CD4-positive, CD25-positive, alpha-beta regulatory T cell (primary cell): ENCODE measurements around the gene FAM229B. TPM values are rescaled to one million over a fixed set of nuclear protein-coding genes. Genes with fewer than 3 reads are reported as not detected.

ENCODE experiments used
- ATAC-seq, 2 donors: fragments of 150-1000 bp; cut with Tn5 transposase; one replicate each; pipeline ENCODE4 v1.10.0; 2021; ENCODE audit warnings: low read depth in 2 of 2, moderate number of reproducible peaks in 2 of 2, moderate library complexity in 1 of 2
- DNase-seq, 3 donors: peaks; one replicate each; pipeline versions ENCODE4 v3.0.0 to v3.0.0-alpha.2; 2012 to 2022; ENCODE audit warnings: mixed read lengths in 1 of 3
- H3K27ac ChIP-seq: one replicate; pipeline ENCODE4 v1.7.0; 2013; ENCODE audit warnings: mild to moderate bottlenecking, low read length; ENCODE audit not compliant: insufficient read depth, poor library complexity, severe bottlenecking
- H3K27me3 ChIP-seq: one replicate; pipeline ENCODE4 v1.7.0; 2013; ENCODE audit warnings: low read length; ENCODE audit not compliant: control insufficient read depth, insufficient read depth
- H3K36me3 ChIP-seq: one replicate; pipeline ENCODE4 v1.7.0; 2013; ENCODE audit warnings: mild to moderate bottlenecking, low read length, moderate library complexity; ENCODE audit not compliant: control insufficient read depth, insufficient read depth
- H3K4me1 ChIP-seq: 2 replicates; pipeline ENCODE4 v1.7.0; 2013; ENCODE audit warnings: mild to moderate bottlenecking, low read length; ENCODE audit not compliant: insufficient read depth, control insufficient read depth, poor library complexity, severe bottlenecking
- H3K4me3 ChIP-seq: one replicate; pipeline ENCODE4 v1.7.0; 2013; ENCODE audit warnings: low read depth, mild to moderate bottlenecking, low read length, moderate library complexity
- H3K9me3 ChIP-seq, 2 experiments: 1 replicate in 1 of 2; 2 replicates in 1 of 2; pipeline ENCODE4 v1.7.0; 2013; ENCODE audit warnings: low read length in 2 of 2, mild to moderate bottlenecking in 1 of 2, moderate library complexity in 1 of 2; ENCODE audit not compliant: control insufficient read depth in 2 of 2
- H3K27ac Mint-ChIP-seq, 3 donors: one replicate each; pipeline ENCODE4 v1.8.0; 2020 to 2022; ENCODE audit warnings: mild to moderate bottlenecking in 3 of 3, mixed read lengths in 3 of 3, moderate library complexity in 2 of 3
- H3K27me3 Mint-ChIP-seq: one replicate; pipeline ENCODE4 v1.8.0; 2022; ENCODE audit warnings: mild to moderate bottlenecking, mixed read lengths
- H3K36me3 Mint-ChIP-seq: one replicate; pipeline ENCODE4 v1.8.0; 2020; ENCODE audit warnings: mixed read lengths
- H3K4me1 Mint-ChIP-seq, 4 donors: one replicate each; pipeline ENCODE4 v1.8.0; 2020 to 2022; ENCODE audit warnings: mixed read lengths in 4 of 4, mild to moderate bottlenecking in 1 of 4
- H3K4me3 Mint-ChIP-seq, 4 donors: one replicate each; pipeline ENCODE4 v1.8.0; 2020 to 2022; ENCODE audit warnings: mild to moderate bottlenecking in 4 of 4, mixed read lengths in 4 of 4, moderate library complexity in 3 of 4
- H3K9me3 Mint-ChIP-seq, 7 donors: one replicate each; pipeline ENCODE4 v1.8.0; 2020 to 2022; ENCODE audit warnings: mixed read lengths in 7 of 7, mild to moderate bottlenecking in 3 of 7, moderate library complexity in 2 of 7
- polyA plus RNA-seq, 4 donors: library from polyadenylated mRNA; unstranded; fragments of 300-500 nt; fragmentation: Illumina TruSeq; gene quantifications; one replicate each; pipeline ENCODE4 v1.2.3, GENCODE V29; 2021
- total RNA-seq: library from RNA; stranded (reverse); gene quantifications from one replicate; pipeline ENCODE4 v1.2.3, GENCODE V29; 2022

FAM229B gene
- total and polyA plus RNA-seq, 5 donors from 2014 or later: 0.49 to 5.2 (median 3.8) TPM

- H3K27me3 Mint-ChIP-seq: peaks cover 56% of the 10 kb centered on the region
- H3K36me3 ChIP-seq: no peaks in the 10 kb centered on the region
- no peaks in the 10 kb centered on the region for H3K9me3 Mint-ChIP-seq
- peaks cover 6% of the 10 kb centered on the region for H3K27me3 ChIP-seq
- no peak overlapping the region for H3K4me3 ChIP-seq
- H3K36me3 Mint-ChIP-seq: no peaks in the 10 kb centered on the region
- ATAC-seq (no peak), DNase-seq (no peak)
- H3K27ac ChIP-seq: no peak overlapping the region
- H3K9me3 ChIP-seq: no peaks in the 10 kb centered on the region
- H3K4me1 Mint-ChIP-seq: peaks cover 0 to 2% (median 0%) of the 10 kb centered on the region in 4 donors
- no peaks in the 10 kb centered on the region for H3K4me1 ChIP-seq
- no peak overlapping the region for H3K4me3 Mint-ChIP-seq
- no peak overlapping the region for H3K27ac Mint-ChIP-seq
These were observed 60.7 kb downstream of the FAM229B start for GRCh38 chr6:112148103-112148502.

DNA sequence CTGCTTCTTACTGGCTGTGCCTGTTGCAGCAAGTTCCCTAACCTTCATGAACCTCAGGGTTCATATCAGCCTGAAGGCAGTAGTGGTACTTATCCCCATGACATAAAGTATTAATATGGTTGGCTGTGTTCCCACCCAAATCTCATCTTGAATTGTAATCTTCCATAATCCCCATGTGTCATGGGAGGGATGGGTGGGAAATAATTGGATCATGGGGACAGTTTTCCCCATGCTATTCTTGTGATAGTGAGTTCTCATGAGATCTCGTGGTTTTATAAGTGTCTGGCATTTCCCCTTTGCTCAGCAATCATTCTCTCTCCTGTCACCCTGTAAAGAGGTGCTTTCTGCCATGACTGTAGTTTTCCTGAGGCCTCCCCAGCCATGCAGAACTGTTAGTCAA, 61.8 kb downstream of the FAM229B start:
- Histone ChIP-seq H3K9me3 (no peaks in the 10 kb centered on the region), H3K27me3 (peaks cover 6% of the 10 kb centered on the region), H3K4me1 (no peaks in the 10 kb centered on the region), H3K4me3 (no peak overlapping the region), H3K27ac (no peak overlapping the region), H3K36me3 (no peaks in the 10 kb centered on the region)
- Mint-ChIP-seq H3K4me3 (no peak overlapping the region), H3K27ac (no peak overlapping the region), H3K36me3 (no peaks in the 10 kb centered on the region), H3K4me1 (no peaks in the 10 kb centered on the region), H3K27me3 (peaks cover 54% of the 10 kb centered on the region), H3K9me3 (no peaks in the 10 kb centered on the region)
- DNase-seq: no peak
- no peak for ATAC-seq

GRCh38 chr6:112149719-112150263, 62.4 kb downstream of the FAM229B start:
- H3K27me3 Mint-ChIP-seq: peaks cover 60% of the 10 kb centered on the region
- peaks cover 6% of the 10 kb centered on the region for H3K27me3 ChIP-seq
- no peaks in the 10 kb centered on the region for H3K9me3 Mint-ChIP-seq
- no peaks in the 10 kb centered on the region for H3K36me3 ChIP-seq
- no peaks in the 10 kb centered on the region for H3K4me1 Mint-ChIP-seq
- DNase-seq: no peak
- no peak overlapping the region for H3K27ac ChIP-seq
- no peaks in the 10 kb centered on the region for H3K4me1 ChIP-seq
- no peaks in the 10 kb centered on the region for H3K9me3 ChIP-seq
- no peaks in the 10 kb centered on the region for H3K36me3 Mint-ChIP-seq
- H3K27ac Mint-ChIP-seq: no peak overlapping the region
- no peak for ATAC-seq
- no peak overlapping the region for H3K4me3 ChIP-seq
- H3K4me3 Mint-ChIP-seq: no peak overlapping the region

GRCh38 chr6:112150363-112150762, 63.0 kb downstream of the FAM229B start:
- H3K27me3 Mint-ChIP-seq: peaks cover 61% of the 10 kb centered on the region
- Histone ChIP-seq H3K4me3 (no peak overlapping the region), H3K9me3 (no peaks in the 10 kb centered on the region), H3K27me3 (peaks cover 8% of the 10 kb centered on the region), H3K36me3 (no peaks in the 10 kb centered on the region), H3K4me1 (no peaks in the 10 kb centered on the region), H3K27ac (no peak overlapping the region)
- no peak overlapping the region for H3K4me3 Mint-ChIP-seq
- no peaks in the 10 kb centered on the region for H3K36me3 Mint-ChIP-seq
- DNase-seq: no peak
- H3K27ac Mint-ChIP-seq: no peak overlapping the region
- H3K4me1 Mint-ChIP-seq: no peaks in the 10 kb centered on the region
- H3K9me3 Mint-ChIP-seq: no peaks in the 10 kb centered on the region
- ATAC-seq: no peak

Other genes with a start within 250 kb of the FAM229B start
- 592 TPM for gene FYN, start 214.1 kb upstream of the FAM229B start, total RNA-seq
- gene FYN, start 214.1 kb upstream of the FAM229B start, polyA plus RNA-seq: 100 to 1,000 TPM; 267 to 320 (median 288) TPM
- not detected for gene CCN6, start 33.5 kb upstream of the FAM229B start, total RNA-seq
- under 1 TPM in 3 of 4 donors, not detected in 1; 0.06 to 0.39 (median 0.11) TPM for gene CCN6, start 33.5 kb upstream of the FAM229B start, polyA plus RNA-seq
- 21.4 TPM for gene TUBE1, start 109 bp upstream of the FAM229B start, total RNA-seq
- gene TUBE1, start 109 bp upstream of the FAM229B start, polyA plus RNA-seq: 10 to 100 TPM; 11.5 to 16.0 (median 12.8) TPM
- gene LAMA4, start 167.0 kb downstream of the FAM229B start, total RNA-seq: not detected
- gene LAMA4, start 167.0 kb downstream of the FAM229B start, polyA plus RNA-seq: not detected